Activated CD8-positive, alpha-beta memory T cell treated with anti-CD3 and anti-CD28 coated beads, Interleukin-2, amount 50 U/mL, for 1 hour (primary cell): ENCODE data around the gene LTBP2.
"Not testable (repeated sequence)": the region's sequence is repeated elsewhere in the genome, so short reads cannot be mapped to it uniquely, and the experiment has no call there.

Experiments
- DNase-seq: peaks from one replicate; pipeline ENCODE4 v3.0.0-alpha.2; 2020; ENCODE audit errors: extremely low read depth

LTBP2 gene

GRCh38 chr14:74482571-74482970 lies 129.5 kb downstream of the LTBP2 start:
- DNase-seq, result no peak

- no peak for DNase-seq
These were observed 132.0 kb downstream of the LTBP2 start for GRCh38 chr14:74480046-74480445.

DNA sequence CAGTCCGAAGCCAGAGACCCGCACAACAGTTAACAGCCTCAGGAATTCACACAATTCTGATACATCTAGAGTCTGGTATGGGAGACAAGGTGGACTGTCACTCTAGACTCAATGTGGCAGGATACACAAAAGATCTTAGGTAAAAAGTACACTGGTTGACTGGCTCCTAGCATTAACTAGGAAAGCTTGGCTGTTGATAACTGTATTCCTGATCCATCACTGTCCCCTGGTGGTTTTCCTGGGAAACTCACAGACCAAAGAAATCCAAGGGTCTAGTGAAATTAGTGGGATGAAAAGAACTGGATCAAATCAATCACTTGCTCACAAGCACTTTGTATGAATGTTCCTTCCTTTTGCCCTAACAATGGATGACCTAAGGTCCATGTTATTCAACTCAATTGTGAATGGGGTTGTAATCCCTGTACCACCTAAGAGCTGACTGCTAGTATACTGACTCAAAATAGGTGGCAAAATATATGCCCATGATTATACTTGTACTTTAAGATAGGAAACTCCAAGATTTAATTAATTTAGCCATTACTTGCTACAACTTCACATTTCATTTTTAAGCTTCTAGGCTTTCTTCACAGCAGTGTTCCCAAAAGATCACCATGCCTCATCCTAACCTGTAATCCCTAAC lies 132.9 kb downstream of the LTBP2 start:
- no peak for DNase-seq

DNA sequence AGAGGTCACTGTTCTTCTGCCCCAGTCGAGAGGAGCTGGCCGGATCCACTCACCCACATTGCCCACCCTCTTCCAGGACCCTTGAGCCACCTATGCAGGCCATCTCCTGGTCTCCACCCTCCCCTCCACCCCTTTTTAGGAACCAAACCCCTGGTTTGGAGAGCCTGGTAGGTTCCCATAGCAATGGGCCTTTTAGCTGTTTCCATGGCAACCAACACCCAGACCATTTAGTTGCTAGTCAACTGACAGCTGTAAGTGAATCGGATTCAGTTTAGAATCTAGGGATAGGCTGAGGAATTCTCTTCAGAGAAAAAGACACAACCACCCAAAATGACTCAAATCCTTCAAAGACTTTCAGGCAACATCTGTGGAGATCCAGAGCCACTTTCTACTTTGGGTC lies 135.4 kb downstream of the LTBP2 start:
- DNase-seq, result no peak

DNA sequence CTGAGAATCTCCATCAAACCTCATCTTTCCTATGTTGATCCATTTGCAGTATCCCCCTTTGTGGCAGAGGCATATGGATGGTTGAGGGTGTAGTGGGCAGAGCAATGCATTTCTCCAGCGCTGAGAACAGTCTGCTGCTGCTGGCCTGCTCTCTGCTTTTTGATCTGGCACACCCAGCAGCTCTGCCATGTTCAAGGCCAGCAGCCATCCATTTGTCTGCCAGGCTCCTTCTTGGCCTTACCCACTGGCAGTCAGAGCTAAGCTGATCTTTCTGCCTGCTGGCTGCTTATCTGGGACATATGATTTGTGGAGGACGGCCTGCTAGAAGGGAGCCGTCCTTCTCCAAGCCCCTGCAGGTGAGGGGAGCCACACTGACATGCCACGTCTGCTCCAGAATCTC lies 135.9 kb downstream of the LTBP2 start:
- DNase-seq, result no peak

- DNase-seq, result no peak
These were observed 136.4 kb downstream of the LTBP2 start for GRCh38 chr14:74475678-74476077.

- DNase-seq, result no peak
These were observed 137.7 kb downstream of the LTBP2 start for GRCh38 chr14:74474376-74474775.

DNA sequence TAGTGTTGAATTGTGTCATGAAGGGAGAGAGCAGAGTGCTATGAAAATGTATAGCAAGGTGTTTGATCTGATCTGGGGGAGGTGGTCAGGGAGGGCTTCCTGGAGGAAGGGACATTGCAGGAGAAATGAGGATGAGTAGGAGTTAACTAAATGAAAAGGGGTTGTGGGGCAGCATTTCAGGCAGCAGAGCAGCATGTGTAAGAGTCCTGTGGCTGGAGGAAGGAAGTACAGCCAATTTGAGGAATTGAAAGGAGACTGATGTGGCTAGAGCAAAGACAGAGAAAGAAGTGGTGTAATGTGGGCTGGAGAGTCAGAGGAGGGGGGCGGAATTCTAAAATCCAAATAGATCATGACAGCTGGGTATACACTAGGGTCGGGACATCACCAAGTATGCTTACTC lies 139.4 kb downstream of the LTBP2 start:
- no peak for DNase-seq

DNA sequence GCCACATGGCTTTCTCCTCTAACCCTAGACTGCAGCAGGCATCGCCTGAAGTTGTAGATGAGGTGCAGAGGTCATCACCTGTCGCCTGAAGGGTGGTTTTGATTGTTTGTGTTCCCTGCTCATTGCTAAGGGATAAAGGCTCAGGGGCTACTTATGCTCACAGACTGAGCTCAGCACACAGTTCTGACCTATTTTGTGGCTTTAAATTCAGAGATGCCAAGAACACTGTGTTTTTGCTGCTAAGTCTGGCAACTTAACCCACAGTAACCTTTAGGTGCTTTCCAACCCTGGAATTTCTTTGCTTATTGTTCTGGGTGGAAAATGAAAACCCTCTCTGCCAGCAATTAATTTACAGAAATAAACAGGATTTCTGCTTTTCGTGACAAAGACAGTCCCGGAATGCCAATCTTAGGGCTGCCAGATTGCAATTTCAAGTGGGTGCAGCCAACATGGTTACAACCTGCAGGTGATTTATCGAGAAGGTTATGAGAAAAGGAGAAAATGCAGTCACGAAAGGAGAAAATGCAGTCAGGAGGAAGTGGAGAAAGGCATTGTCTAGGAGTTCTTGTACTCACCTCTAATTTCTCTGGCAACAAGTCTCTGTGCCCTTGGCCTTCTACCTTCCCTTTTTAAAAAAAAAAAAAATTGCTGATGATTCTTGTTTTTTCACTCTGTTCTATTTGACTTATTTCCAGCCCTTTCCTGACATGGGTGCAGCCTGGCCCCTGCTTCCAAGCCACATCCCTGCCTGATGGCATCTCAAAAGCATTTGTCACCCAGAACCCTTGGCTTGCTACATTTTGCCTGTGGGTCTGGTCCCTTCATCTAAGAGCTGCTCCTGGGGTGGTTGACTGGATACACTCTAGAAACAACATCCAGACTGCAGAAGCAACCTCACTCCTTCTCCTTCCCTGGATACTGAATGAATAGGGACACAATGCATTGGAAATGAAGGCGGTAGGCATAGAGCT lies 142.2 kb downstream of the LTBP2 start:
- DNase-seq, result no peak

DNA sequence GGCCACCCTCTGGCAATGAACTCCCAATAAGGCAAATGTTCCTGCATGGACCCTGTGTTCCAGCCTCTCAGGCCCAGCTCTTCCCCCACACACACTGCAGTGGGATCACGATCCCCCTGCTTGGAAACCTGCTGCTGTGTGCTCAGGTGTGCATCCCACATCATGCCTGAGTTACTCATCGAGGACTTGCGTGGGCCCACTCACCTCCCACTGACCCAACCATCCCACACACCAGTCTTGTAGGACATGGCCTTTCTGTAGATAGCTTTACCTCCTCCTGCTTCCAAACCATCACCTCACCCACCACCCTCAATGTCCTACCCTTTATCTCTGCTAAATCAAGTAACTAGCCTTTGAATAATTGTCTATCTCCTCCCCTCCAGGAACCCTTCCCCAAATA lies 143.5 kb downstream of the LTBP2 start:
- DNase-seq, result no peak

DNA sequence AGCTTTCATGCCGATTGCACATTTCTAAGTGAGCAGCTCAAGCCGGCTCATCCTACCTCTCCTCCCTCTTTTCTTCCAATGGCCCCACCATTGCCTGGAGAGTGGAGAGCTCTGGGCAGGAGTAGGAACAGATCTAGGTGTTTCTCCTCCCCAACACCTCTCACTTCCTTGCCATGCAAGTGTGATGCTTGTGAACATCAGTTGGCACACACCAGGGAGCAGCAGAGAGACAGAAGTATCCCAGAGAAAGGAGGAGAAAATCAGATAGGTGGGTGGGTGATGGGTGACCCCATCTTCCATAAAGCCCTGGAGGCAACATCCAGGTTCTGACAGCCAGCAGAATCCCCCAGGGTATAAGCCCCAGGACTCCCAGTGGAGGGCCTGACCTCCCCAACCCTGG lies 146.7 kb downstream of the LTBP2 start:
- no peak for DNase-seq

- DNase-seq, result no peak
These were observed 147.3 kb downstream of the LTBP2 start for GRCh38 chr14:74464785-74465184.

DNA sequence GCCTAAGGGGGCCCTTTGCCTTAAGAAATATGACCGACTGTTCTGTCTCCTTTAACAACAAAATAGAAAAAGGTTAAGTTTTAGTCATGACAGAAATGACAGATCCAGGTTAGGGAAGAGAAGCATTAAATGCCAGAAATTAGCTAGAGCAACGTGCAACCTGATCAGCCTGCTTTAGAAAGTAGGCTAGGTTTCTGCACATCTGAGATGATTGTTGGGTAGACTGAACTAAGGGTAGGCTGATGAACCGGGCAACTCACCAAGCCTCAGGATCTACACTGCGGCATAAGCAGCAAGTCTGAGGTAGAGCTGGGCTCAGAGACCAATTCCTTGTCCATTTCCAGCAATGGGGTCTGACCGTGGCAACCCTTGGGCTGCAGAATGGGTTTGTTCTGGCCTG lies 148.3 kb downstream of the LTBP2 start:
- DNase-seq, result no peak

GRCh38 chr14:74462993-74463392 lies 149.0 kb downstream of the LTBP2 start:
- DNase-seq, result no peak

DNA sequence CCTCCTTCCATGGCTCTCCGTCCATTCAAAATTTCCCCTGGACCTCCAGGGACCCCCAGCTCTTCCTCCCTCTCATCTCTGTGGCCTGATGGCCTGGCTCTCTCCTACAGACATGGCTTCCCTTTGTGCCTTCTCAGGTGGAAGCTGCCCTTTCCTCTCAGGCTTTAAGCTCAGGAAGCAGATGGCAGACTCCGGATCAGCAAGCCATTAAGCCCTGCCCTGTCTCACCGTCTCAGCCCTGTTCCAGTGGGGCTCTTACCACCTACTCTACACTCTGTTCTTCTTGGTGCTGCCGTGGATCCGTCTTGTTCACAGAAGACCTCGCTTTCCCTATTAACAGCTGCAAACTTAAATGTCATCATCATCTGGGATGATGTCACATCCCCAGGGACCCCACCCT lies 152.1 kb downstream of the LTBP2 start:
- DNase-seq, result no peak

GRCh38 chr14:74459289-74459946 lies 152.6 kb downstream of the LTBP2 start:
- no peak for DNase-seq

- no peak for DNase-seq
These were observed 154.5 kb downstream of the LTBP2 start for GRCh38 chr14:74457565-74457895.

DNA sequence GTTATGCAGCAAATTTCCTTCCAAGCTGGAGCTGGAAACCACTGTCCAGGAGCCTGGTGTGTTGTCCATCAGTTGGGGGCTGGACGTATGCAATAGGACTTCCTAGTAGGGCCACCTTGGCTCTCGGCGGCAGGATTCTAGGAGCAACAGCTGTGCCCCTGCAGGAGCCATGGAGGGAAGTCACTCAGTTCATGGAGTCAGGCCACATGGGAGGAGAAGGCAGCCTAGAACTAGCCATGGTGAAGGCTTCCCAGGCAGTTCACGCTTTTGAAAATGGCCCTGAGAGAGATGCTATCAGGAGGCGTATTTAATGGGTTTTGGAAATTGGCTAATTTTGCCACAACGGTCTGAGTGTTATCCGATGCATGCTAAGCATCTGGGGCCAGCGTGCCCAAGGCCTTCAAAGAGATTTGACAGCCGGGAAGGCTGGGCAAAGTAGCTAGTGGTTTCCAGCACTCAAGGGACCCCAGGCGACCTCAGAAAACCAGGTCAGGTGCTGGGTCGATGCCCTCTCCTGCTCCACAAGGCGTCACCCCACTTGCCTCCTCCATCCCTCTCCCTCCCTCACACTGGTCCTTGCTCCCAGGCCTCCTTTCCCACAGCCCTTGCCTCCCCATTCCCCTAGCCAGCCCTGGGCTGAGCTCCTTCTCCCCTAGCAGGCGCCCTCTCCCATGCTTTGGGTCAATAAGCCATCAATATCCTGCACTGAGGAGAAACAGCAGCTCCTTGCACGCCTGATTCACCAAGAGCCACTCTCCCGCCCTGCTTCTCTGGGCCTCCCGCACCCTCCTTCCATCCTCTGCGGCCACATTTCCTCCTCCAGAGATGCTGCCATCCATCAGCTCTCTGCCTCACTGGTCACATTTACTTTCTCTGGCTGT lies 155.1 kb downstream of the LTBP2 start:
- DNase-seq, result no peak

- not testable (repeated sequence) for DNase-seq
These were observed 157.6 kb downstream of the LTBP2 start for GRCh38 chr14:74454397-74454796.
